CD8-positive, alpha-beta memory T cell (primary cell): ENCODE data around the gene NEURL1B. TPM values are rescaled to one million over a fixed set of nuclear protein-coding genes. Genes with fewer than 3 reads are reported as not detected.
"Not testable (repeated sequence)": the region's sequence is repeated elsewhere in the genome, so short reads cannot be mapped to it uniquely, and the experiment has no call there.

Experiments
- CTCF ChIA-PET: fragments of 350-600 bp; sonication (Branson Sonifier 250); formaldehyde crosslinking; loops from one replicate; lab custom pipeline; 2021; ENCODE audit warnings: antibody characterized with exemption; lab: Charles Lee
- POLR2A ChIA-PET: fragments of 350-600 bp; sonication (Branson Sonifier 250); formaldehyde crosslinking; loops from one replicate; lab custom pipeline; 2021; ENCODE audit warnings: antibody characterized with exemption; lab: Charles Lee
- DNase-seq, 5 donors: peaks; one replicate each; pipeline versions ENCODE4 v3.0.0 to v3.0.0-alpha.2; 2020 to 2022; ENCODE audit warnings: mixed read lengths in 1 of 5
- H3K27ac ChIP-seq: one replicate; pipeline ENCODE4 v1.7.0; 2013; ENCODE audit warnings: low read depth, mild to moderate bottlenecking, low read length, moderate library complexity
- H3K27me3 ChIP-seq: 2 replicates; pipeline ENCODE4 v1.7.0; 2013; ENCODE audit warnings: low read length, mild to moderate bottlenecking; ENCODE audit not compliant: insufficient read depth, poor library complexity, severe bottlenecking
- H3K36me3 ChIP-seq: 2 replicates; pipeline ENCODE4 v1.7.0; 2013; ENCODE audit warnings: mild to moderate bottlenecking, low read length, moderate library complexity; ENCODE audit not compliant: insufficient read depth
- H3K4me1 ChIP-seq: 2 replicates; pipeline ENCODE4 v1.7.0; 2013; ENCODE audit warnings: mild to moderate bottlenecking, low read length, moderate library complexity; ENCODE audit not compliant: insufficient read depth
- H3K4me3 ChIP-seq: 2 replicates; pipeline ENCODE4 v1.7.0; 2013; ENCODE audit warnings: mild to moderate bottlenecking, low read length
- H3K9me3 ChIP-seq: 2 replicates; pipeline ENCODE4 v1.7.0; 2013; ENCODE audit warnings: mild to moderate bottlenecking, low read length
- H3K27ac Mint-ChIP-seq, 8 donors: one replicate each; pipeline ENCODE4 v1.8.0; 2020 to 2021; ENCODE audit warnings: mixed read lengths in 8 of 8, mild to moderate bottlenecking in 6 of 8, inconsistent platforms in 3 of 8, moderate library complexity in 3 of 8
- H3K27me3 Mint-ChIP-seq, 2 donors: one replicate each; pipeline ENCODE4 v1.8.0; 2020 to 2021; ENCODE audit warnings: mixed read lengths in 2 of 2, mild to moderate bottlenecking in 1 of 2, moderate library complexity in 1 of 2
- H3K36me3 Mint-ChIP-seq, 3 donors: one replicate each; pipeline ENCODE4 v1.8.0; 2020 to 2021; ENCODE audit warnings: mixed read lengths in 3 of 3, inconsistent platforms in 1 of 3, mild to moderate bottlenecking in 1 of 3
- H3K4me1 Mint-ChIP-seq, 3 donors: one replicate each; pipeline ENCODE4 v1.8.0; 2020 to 2021; ENCODE audit warnings: mixed read lengths in 3 of 3, inconsistent platforms in 1 of 3, mild to moderate bottlenecking in 1 of 3
- H3K4me3 Mint-ChIP-seq, 7 donors: one replicate each; pipeline ENCODE4 v1.8.0; 2020 to 2021; ENCODE audit warnings: mixed read lengths in 7 of 7, mild to moderate bottlenecking in 6 of 7, moderate library complexity in 4 of 7, inconsistent platforms in 2 of 7
- H3K9me3 Mint-ChIP-seq, 5 donors: one replicate each; pipeline ENCODE4 v1.8.0; 2020 to 2022; ENCODE audit warnings: mixed read lengths in 5 of 5, mild to moderate bottlenecking in 3 of 5, moderate library complexity in 2 of 5, inconsistent platforms in 1 of 5
- polyA plus RNA-seq: library from polyadenylated mRNA; unstranded; fragments of 300-500 nt; fragmentation: Illumina TruSeq; gene quantifications from one replicate; pipeline ENCODE4 v1.2.3, GENCODE V29; 2021
- total RNA-seq, 2 experiments: library from RNA; stranded (reverse); gene quantifications; one replicate each; pipeline ENCODE4 v1.2.3, GENCODE V29; 2021

The NEURL1B gene
- total and polyA plus RNA-seq, 3 experiments from 2014 or later: 0.04 to 0.13 TPM; not detected in 1

DNA sequence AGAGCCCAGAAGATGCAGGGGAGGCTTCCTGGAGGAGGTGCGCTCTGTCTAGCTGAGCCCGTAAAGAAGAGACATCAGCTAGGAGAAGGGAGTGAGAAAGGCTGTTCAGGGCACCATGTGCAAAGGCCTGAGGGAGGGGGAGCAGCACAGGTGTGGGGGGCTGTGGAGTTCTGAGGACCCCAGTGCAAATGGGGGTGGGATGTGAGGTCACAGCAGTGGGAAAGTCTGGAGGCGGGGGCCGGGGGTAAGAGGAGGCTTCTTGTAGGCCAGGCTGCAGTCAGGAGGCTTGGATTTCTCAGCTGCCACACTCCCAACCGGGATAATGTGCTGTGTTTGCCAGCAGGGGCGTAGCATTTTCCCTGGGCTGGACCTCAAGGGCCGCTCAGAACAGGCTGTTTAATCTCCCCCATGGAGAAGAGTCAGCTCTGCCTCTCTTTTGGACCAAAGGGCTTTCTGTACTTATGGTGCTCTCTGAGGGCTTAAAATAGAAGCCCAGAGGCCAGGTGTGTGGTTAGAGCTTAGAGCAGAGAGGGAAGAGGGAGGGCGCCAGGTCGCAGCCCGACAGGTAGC, 5.7 kb downstream of the NEURL1B start:
- Histone ChIP-seq H3K27ac (no peak overlapping the region), H3K4me1 (no peaks in the 10 kb centered on the region), H3K36me3 (no peaks in the 10 kb centered on the region), H3K27me3 (no peaks in the 10 kb centered on the region), H3K9me3 (no peaks in the 10 kb centered on the region), H3K4me3 (no peak overlapping the region)
- Mint-ChIP-seq H3K4me1 (peaks cover 0 to 6% (median 0%) of the 10 kb centered on the region in 3 donors), H3K36me3 (no peaks in the 10 kb centered on the region), H3K27ac (no peak overlapping the region), H3K4me3 (no peak overlapping the region), H3K9me3 (no peaks in the 10 kb centered on the region), H3K27me3 (peaks cover 3 to 24% of the 10 kb centered on the region in 2 donors)
- ChIA-PET CTCF (interaction anchor here (0.7 to 1.7 kb wide), 2 partner anchors 8 to 50 kb away, joined by 3 read pairs; no protein-coding TSS in a partner anchor), POLR2A (no interaction called here)
- DNase-seq: no peak

DNA sequence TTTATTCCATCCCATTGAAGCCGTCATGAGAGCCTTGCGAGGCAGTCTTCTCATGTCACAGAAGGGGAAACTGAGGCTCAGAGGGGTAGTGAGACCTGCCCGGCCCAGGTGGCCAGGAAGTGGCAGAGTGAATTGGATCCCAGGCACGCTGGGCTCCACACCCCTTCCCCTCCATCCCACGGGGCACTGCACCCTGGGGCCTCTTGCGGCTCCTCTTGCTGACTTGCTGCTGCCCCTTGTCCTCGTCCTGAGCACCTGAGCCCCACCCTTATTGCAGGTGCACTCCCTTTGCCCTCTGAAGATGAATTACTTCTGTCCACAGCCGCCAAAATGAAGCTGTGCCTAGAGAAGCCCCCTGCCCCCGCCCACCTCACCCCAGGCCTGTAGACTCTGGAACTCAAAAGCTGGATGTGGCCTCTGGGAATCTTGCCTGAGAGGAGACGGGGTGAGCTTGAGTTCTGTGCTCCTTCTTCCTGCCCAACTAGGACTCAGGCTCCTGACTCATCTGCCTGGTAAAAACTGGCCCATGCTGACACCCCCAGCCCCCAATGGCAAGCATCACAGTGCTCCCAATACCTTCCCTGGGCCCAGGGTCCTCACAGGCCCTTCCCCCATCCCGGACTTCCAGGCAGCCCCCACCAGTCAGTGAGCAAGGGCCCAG, 6.4 kb downstream of the NEURL1B start:
- DNase-seq: no peak
- POLR2A ChIA-PET: no interaction called here
- no peak overlapping the region for H3K4me3 ChIP-seq
- CTCF ChIA-PET: interaction anchor here (1.7 kb wide), 1 partner anchor 50 kb away, joined by 3 read pairs; no protein-coding TSS in a partner anchor
- H3K36me3 ChIP-seq: no peaks in the 10 kb centered on the region
- H3K9me3 ChIP-seq: no peaks in the 10 kb centered on the region
- H3K9me3 Mint-ChIP-seq: no peaks in the 10 kb centered on the region
- no peak overlapping the region for H3K27ac ChIP-seq
- H3K27me3 Mint-ChIP-seq: peaks cover 0 to 18% of the 10 kb centered on the region in 2 donors
- H3K4me3 Mint-ChIP-seq: no peak overlapping the region
- no peaks in the 10 kb centered on the region for H3K36me3 Mint-ChIP-seq
- no peak overlapping the region for H3K27ac Mint-ChIP-seq
- no peaks in the 10 kb centered on the region for H3K4me1 ChIP-seq
- no peaks in the 10 kb centered on the region for H3K27me3 ChIP-seq
- peaks cover 0 to 1% (median 0%) of the 10 kb centered on the region in 3 donors for H3K4me1 Mint-ChIP-seq

DNA sequence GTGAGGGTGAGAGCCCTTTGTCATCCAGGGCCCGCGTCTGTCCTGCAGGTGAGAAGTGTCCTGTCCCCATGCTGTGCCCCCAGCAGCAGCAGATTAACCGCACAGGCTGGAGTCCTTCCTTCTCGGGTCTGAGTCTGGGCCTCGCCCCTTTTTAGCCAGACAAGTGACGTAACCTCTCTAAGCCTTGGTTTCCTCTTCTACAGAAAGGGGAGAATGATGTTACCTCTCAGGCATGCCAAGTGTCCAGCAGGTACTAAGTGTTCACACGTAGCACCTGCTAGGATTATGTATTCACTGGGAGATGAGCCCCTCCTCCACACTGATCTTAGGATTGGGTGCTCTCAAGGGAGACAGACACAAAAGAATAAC, 6.9 kb downstream of the NEURL1B start:
- Mint-ChIP-seq H3K9me3 (no peaks in the 10 kb centered on the region), H3K27ac (no peak overlapping the region), H3K4me3 (no peak overlapping the region), H3K4me1 (no peaks in the 10 kb centered on the region), H3K27me3 (peaks cover 0 to 14% of the 10 kb centered on the region in 2 donors), H3K36me3 (no peaks in the 10 kb centered on the region)
- no peak overlapping the region for H3K27ac ChIP-seq
- H3K27me3 ChIP-seq: no peaks in the 10 kb centered on the region
- H3K36me3 ChIP-seq: no peaks in the 10 kb centered on the region
- H3K4me1 ChIP-seq: no peaks in the 10 kb centered on the region
- POLR2A ChIA-PET: no interaction called here
- no peaks in the 10 kb centered on the region for H3K9me3 ChIP-seq
- CTCF ChIA-PET: no interaction called here
- no peak for DNase-seq
- H3K4me3 ChIP-seq: no peak overlapping the region

DNA sequence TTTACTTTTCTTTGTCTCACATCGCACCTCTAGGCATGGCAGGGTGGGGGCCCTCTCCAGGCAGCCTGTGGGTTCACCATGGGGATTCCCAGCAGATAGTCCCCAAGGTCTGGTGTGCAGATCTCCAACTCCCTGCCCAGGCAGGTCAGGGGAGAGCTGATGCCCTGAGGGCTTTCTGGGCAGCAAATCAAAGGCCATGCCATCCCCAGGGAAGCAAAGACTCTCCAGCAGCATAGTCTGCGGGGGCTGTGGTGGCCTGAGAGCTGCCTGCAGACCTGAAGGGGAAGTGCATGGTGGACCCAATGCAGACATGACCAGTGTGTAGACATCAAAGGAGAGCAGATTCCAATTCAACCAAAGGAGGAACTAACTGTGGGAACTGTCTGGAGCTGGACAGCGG, 7.7 kb downstream of the NEURL1B start:
- no peaks in the 10 kb centered on the region for H3K27me3 ChIP-seq
- H3K27me3 Mint-ChIP-seq: peaks cover 0 to 7% of the 10 kb centered on the region in 2 donors
- H3K36me3 ChIP-seq: no peaks in the 10 kb centered on the region
- H3K4me3 ChIP-seq: no peak overlapping the region
- CTCF ChIA-PET: no interaction called here
- H3K4me1 Mint-ChIP-seq: no peaks in the 10 kb centered on the region
- no peaks in the 10 kb centered on the region for H3K36me3 Mint-ChIP-seq
- no peak overlapping the region for H3K27ac ChIP-seq
- H3K9me3 Mint-ChIP-seq: no peaks in the 10 kb centered on the region
- POLR2A ChIA-PET: no interaction called here
- no peaks in the 10 kb centered on the region for H3K4me1 ChIP-seq
- H3K9me3 ChIP-seq: no peaks in the 10 kb centered on the region
- no peak overlapping the region for H3K27ac Mint-ChIP-seq
- no peak for DNase-seq
- H3K4me3 Mint-ChIP-seq: no peak overlapping the region

DNA sequence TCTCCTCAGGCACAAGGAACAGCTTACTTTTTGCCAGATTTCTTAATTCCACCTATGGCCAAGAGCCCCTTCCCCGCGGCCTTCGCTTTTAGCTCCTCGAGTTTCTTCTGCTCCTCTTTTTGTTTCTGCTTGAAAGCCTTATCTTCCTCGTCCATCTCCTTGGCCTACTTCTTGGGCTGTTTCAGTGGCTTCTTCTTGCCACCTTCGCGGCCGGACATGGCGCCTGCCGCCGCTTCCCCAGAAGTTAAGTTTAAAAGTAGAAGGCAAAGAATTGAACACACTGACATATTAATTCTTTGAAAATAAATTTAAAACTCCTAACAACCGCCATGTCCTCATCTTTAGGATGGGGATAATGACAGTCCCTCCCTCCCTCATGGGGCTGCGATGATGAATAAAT, 15.4 kb downstream of the NEURL1B start:
- H3K27me3 ChIP-seq, DNase-seq, H3K36me3 ChIP-seq, H3K27ac ChIP-seq, H3K4me3 ChIP-seq, H3K4me3 Mint-ChIP-seq, H3K36me3 Mint-ChIP-seq, H3K4me1 ChIP-seq, CTCF ChIA-PET, H3K27me3 Mint-ChIP-seq, POLR2A ChIA-PET, H3K4me1 Mint-ChIP-seq, H3K9me3 ChIP-seq: not testable (repeated sequence)
- Mint-ChIP-seq H3K9me3 (peaks cover 10 to 21% (median 17%) of the 10 kb centered on the region in 5 donors), H3K27ac (peak overlapping the region in 1 of 8 donors; percentile 28)

DNA sequence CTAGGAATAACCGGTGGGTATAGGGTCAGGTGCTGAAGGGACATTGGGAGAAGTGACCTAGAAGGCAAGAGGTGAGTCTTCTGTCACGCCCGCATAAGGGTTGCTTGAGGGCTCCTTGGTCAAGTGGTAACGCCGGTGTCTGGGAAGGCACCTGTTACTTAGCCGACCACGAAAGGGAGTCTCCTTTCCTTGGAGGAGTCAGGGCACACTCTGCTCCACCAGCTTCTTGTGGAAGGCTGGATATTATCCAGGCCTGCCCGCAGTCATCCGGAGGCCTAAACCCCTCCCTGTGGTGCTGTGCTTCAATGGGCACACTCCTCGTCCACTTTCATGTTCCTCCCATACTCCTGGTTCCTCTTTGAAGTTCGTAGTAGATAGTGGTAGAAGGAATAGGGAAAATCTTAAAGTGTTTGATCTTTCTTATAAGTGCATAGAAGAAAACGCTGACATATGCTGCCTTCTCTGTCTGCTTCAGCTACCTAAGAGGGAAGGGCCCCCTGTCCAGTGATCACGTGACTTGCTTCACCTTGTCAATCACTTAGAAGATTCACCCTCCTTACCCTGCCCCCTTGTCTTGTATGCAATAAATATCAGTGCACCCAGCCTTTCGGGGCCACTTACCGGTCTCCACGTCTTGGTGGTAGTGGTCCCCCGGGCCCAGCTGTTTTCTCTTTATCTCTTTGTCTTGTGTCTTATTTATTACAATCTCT, 16.6 kb downstream of the NEURL1B start:
- H3K4me3 Mint-ChIP-seq, H3K36me3 Mint-ChIP-seq, H3K4me3 ChIP-seq, DNase-seq, H3K27ac ChIP-seq, H3K9me3 ChIP-seq, CTCF ChIA-PET, H3K27me3 ChIP-seq, POLR2A ChIA-PET, H3K4me1 Mint-ChIP-seq, H3K36me3 ChIP-seq, H3K27me3 Mint-ChIP-seq, H3K4me1 ChIP-seq: not testable (repeated sequence)
- H3K9me3 Mint-ChIP-seq: peaks cover 10 to 21% (median 17%) of the 10 kb centered on the region in 5 donors
- H3K27ac Mint-ChIP-seq: peak overlapping the region in 1 of 8 donors; percentile 21

DNA sequence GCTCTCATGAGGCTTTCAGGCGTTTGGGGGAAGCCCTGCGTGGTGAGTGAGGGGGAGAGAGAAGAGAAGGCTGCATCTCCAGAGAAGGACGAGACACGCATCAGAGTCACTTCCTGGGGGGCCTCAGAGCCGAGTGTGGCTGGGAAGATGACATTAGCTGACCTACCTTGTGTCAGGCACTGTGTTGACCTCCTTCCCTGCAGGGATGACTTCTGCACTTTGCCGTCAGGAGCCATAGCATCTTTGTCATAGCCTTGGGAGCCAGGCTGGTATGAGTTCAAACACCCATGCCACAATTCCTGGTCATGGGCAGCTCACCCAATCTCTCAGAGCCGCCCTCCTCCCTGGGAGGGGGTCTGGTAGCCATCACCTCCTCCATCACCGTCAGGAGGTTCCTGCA, 17.3 kb downstream of the NEURL1B start:
- DNase-seq: no peak
- Histone ChIP-seq H3K4me1 (no peaks in the 10 kb centered on the region), H3K27me3 (no peaks in the 10 kb centered on the region), H3K9me3 (no peaks in the 10 kb centered on the region), H3K4me3 (no peak overlapping the region), H3K27ac (no peak overlapping the region), H3K36me3 (no peaks in the 10 kb centered on the region)
- Mint-ChIP-seq H3K27ac (no peak overlapping the region), H3K36me3 (peaks cover 0 to 7% (median 0%) of the 10 kb centered on the region in 3 donors), H3K4me1 (no peaks in the 10 kb centered on the region), H3K4me3 (no peak overlapping the region), H3K9me3 (peaks cover 10 to 21% (median 17%) of the 10 kb centered on the region in 5 donors), H3K27me3 (peaks cover 2 to 10% of the 10 kb centered on the region in 2 donors)
- ChIA-PET POLR2A (no interaction called here), CTCF (no interaction called here)

DNA sequence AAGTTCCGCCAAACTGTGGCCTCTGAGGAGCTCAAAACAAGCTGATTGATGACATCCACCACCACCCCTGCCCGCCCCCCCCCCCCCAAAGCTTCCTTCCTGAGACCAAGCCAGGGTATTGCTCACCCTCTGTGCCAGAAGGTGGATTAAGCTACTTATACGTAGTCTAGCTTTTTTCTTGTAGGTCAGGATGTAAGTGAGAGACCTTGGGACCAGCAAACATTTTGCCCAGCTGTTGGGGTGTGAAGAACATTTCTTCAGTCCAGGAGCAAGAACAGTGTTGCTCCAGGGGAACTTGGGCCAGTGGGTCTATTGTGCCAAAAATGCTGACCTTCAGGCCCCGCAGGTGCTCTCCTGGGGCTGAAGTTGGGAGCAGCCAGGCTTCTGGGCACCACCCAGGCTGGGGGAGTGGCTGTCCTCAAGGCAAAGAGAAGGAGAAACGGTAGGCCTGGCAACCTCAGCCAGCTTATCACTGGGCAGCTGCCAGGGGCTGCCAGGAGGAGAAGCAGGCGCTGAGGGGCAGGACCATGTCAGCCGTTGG, 18.0 kb downstream of the NEURL1B start:
- Histone ChIP-seq H3K4me1 (no peaks in the 10 kb centered on the region), H3K4me3 (no peak overlapping the region), H3K9me3 (no peaks in the 10 kb centered on the region), H3K27me3 (no peaks in the 10 kb centered on the region), H3K36me3 (no peaks in the 10 kb centered on the region), H3K27ac (no peak overlapping the region)
- ChIA-PET POLR2A (no interaction called here), CTCF (no interaction called here)
- Mint-ChIP-seq H3K27me3 (peaks cover 5 to 10% of the 10 kb centered on the region in 2 donors), H3K4me3 (no peak overlapping the region), H3K4me1 (no peaks in the 10 kb centered on the region), H3K36me3 (peaks cover 0 to 7% (median 0%) of the 10 kb centered on the region in 3 donors), H3K27ac (no peak overlapping the region), H3K9me3 (peaks cover 10 to 21% (median 17%) of the 10 kb centered on the region in 5 donors)
- DNase-seq: no peak
